Measurements from ENCODE around the gene MDK.

The MDK gene

GRCh38 chr11:46392421-46393230 lies 11.2 kb downstream of the MDK start:
- Histone ChIP-seq H3K4me3 (ENCODE audit: low read depth in 1 of 5, low read length in 5 of 5) (peak overlapping the region in 4 of 5 donors; percentile 36 to 64 (median 42)), H3K9me3 (ENCODE audit: control insufficient read depth in 5 of 5, low read length in 5 of 5) (no peaks in the 10 kb centered on the region), H3K9ac (ENCODE audit: low read length in 5 of 5) (no peak overlapping the region), H3K36me3 (ENCODE audit: control insufficient read depth in 5 of 5, insufficient read depth in 5 of 5, low read length in 5 of 5) (peaks cover 0 to 18% (median 18%) of the 10 kb centered on the region in 5 donors), H3K27me3 (ENCODE audit: control insufficient read depth in 5 of 5, insufficient read depth in 4 of 5, low read length in 5 of 5) (peaks cover 22 to 34% (median 29%) of the 10 kb centered on the region in 5 donors), H3K4me1 (ENCODE audit: control insufficient read depth in 5 of 5, insufficient read depth in 5 of 5, low read length in 5 of 5) (peaks cover 0 to 42% (median 35%) of the 10 kb centered on the region in 5 donors), H3K27ac (ENCODE audit: low read depth, low read length) (no peak overlapping the region)

GRCh38 chr11:46393231-46393616 lies 11.8 kb downstream of the MDK start:
- Histone ChIP-seq H3K36me3 (ENCODE audit: control insufficient read depth in 5 of 5, insufficient read depth in 5 of 5, low read length in 5 of 5) (peaks cover 0 to 24% (median 23%) of the 10 kb centered on the region in 5 donors), H3K4me1 (ENCODE audit: control insufficient read depth in 5 of 5, insufficient read depth in 5 of 5, low read length in 5 of 5) (peaks cover 0 to 42% (median 35%) of the 10 kb centered on the region in 5 donors), H3K27me3 (ENCODE audit: control insufficient read depth in 5 of 5, insufficient read depth in 4 of 5, low read length in 5 of 5) (peaks cover 16 to 28% (median 23%) of the 10 kb centered on the region in 5 donors), H3K4me3 (ENCODE audit: low read depth in 1 of 5, low read length in 5 of 5) (peak overlapping the region in 1 of 5 donors; percentile 64), H3K27ac (ENCODE audit: low read depth, low read length) (no peak overlapping the region), H3K9ac (ENCODE audit: low read length in 5 of 5) (no peak overlapping the region), H3K9me3 (ENCODE audit: control insufficient read depth in 5 of 5, low read length in 5 of 5) (no peaks in the 10 kb centered on the region)

DNA sequence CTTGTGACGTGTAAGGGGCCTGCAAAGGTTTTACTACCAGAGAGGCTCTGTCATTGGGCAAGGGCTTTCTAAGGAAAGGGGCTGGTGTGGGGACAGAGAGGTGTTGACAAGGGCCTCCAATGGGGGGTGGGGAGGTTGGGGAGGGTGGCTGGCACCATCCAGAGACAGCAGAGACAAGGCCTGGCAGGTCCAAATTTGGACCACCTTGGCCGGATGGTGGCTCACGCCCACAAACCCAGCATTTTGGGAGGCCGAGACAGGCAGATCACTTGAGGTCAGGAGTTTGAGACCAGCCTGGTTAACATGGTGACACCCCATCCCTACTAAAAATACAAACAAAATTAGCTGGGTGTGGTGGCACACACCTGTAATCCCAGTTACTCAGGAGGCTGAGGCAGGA lies 12.3 kb downstream of the MDK start:
- no peaks in the 10 kb centered on the region for H3K9me3 ChIP-seq (ENCODE audit: control insufficient read depth in 5 of 5, low read length in 5 of 5)
- no peak overlapping the region for H3K4me3 ChIP-seq (ENCODE audit: low read depth in 1 of 5, low read length in 5 of 5)
- H3K27ac ChIP-seq (ENCODE audit: low read depth, low read length) = no peak overlapping the region
- H3K27me3 ChIP-seq (ENCODE audit: control insufficient read depth in 5 of 5, insufficient read depth in 4 of 5, low read length in 5 of 5) = peaks cover 16 to 22% (median 18%) of the 10 kb centered on the region in 5 donors
- H3K9ac ChIP-seq (ENCODE audit: low read length in 5 of 5) = no peak overlapping the region
- peaks cover 0 to 42% (median 35%) of the 10 kb centered on the region in 5 donors for H3K4me1 ChIP-seq (ENCODE audit: control insufficient read depth in 5 of 5, insufficient read depth in 5 of 5, low read length in 5 of 5)
- peaks cover 0 to 26% (median 23%) of the 10 kb centered on the region in 5 donors for H3K36me3 ChIP-seq (ENCODE audit: control insufficient read depth in 5 of 5, insufficient read depth in 5 of 5, low read length in 5 of 5)

GRCh38 chr11:46397526-46397925 lies 16.1 kb downstream of the MDK start:
- Histone ChIP-seq H3K27me3 (ENCODE audit: control insufficient read depth in 5 of 5, insufficient read depth in 4 of 5, low read length in 5 of 5) (no peaks in the 10 kb centered on the region), H3K4me1 (ENCODE audit: control insufficient read depth in 5 of 5, insufficient read depth in 5 of 5, low read length in 5 of 5) (peaks cover 2 to 12% (median 8%) of the 10 kb centered on the region in 5 donors), H3K9me3 (ENCODE audit: control insufficient read depth in 5 of 5, low read length in 5 of 5) (no peaks in the 10 kb centered on the region), H3K27ac (ENCODE audit: low read depth, low read length) (no peak overlapping the region), H3K9ac (ENCODE audit: low read length in 5 of 5) (no peak overlapping the region), H3K36me3 (ENCODE audit: control insufficient read depth in 5 of 5, insufficient read depth in 5 of 5, low read length in 5 of 5) (peaks cover 0 to 41% (median 28%) of the 10 kb centered on the region in 5 donors), H3K4me3 (ENCODE audit: low read depth in 1 of 5, low read length in 5 of 5) (no peak overlapping the region)

DNA sequence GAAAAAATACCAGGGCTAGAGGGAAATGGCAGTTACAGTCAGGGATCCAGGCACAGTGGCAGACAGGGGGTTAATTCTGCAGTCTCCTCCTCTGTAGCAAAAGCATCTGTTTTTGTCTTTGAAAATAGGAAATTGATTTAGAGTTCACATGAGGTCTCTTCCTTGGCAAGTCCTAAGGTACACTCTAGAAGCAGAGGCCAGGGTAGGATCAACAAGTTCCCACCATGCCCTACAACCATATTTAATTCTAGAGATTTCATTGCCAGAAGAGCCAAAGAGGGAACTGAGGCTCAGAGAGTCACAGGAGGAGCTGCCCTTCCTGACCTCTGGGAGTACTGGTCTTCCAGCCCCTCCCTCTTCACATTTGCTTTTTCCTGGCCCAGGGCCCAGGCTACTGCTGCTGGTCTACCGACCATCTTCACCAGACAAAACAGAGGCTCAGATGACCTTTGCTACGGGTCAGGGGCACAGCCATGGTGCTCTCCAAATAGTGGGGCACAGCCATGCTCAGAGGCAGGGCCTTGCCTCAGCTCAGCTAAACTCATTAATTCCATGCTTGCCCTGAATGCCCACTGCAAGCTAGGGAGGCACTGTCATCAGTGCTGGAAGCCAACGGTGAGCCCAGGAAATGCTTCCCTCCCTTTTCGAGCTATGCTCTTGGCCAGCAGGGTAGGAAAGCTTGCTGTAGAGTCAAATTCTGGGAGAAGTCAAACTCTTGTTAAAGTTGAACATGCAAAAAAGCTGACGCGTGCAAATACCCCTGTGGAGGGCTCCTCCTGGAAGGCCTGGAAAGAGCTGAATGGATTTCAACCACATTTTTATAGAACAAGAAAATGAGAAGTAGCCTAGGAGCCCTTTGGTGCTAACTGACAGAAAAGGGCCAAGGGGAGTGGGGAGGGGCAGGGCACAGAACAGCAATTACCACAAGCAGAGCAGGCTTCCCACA lies 21.8 kb downstream of the MDK start:
- Histone ChIP-seq H3K27me3 (ENCODE audit: control insufficient read depth in 5 of 5, insufficient read depth in 4 of 5, low read length in 5 of 5) (no peaks in the 10 kb centered on the region), H3K9ac (ENCODE audit: low read length in 5 of 5) (no peak overlapping the region), H3K9me3 (ENCODE audit: control insufficient read depth in 5 of 5, low read length in 5 of 5) (no peaks in the 10 kb centered on the region), H3K4me3 (ENCODE audit: low read depth in 1 of 5, low read length in 5 of 5) (no peak overlapping the region), H3K4me1 (ENCODE audit: control insufficient read depth in 5 of 5, insufficient read depth in 5 of 5, low read length in 5 of 5) (peaks cover 10 to 29% (median 28%) of the 10 kb centered on the region in 5 donors), H3K36me3 (ENCODE audit: control insufficient read depth in 5 of 5, insufficient read depth in 5 of 5, low read length in 5 of 5) (peaks cover 0 to 47% (median 21%) of the 10 kb centered on the region in 5 donors), H3K27ac (ENCODE audit: low read depth, low read length) (no peak overlapping the region)

- Histone ChIP-seq H3K9ac (ENCODE audit: low read length in 5 of 5) (no peak overlapping the region), H3K4me3 (ENCODE audit: low read depth in 1 of 5, low read length in 5 of 5) (no peak overlapping the region), H3K9me3 (ENCODE audit: control insufficient read depth in 5 of 5, low read length in 5 of 5) (no peaks in the 10 kb centered on the region), H3K4me1 (ENCODE audit: control insufficient read depth in 5 of 5, insufficient read depth in 5 of 5, low read length in 5 of 5) (peaks cover 10 to 29% (median 28%) of the 10 kb centered on the region in 5 donors), H3K27ac (ENCODE audit: low read depth, low read length) (no peak overlapping the region), H3K27me3 (ENCODE audit: control insufficient read depth in 5 of 5, insufficient read depth in 4 of 5, low read length in 5 of 5) (no peaks in the 10 kb centered on the region), H3K36me3 (ENCODE audit: control insufficient read depth in 5 of 5, insufficient read depth in 5 of 5, low read length in 5 of 5) (peaks cover 0 to 58% (median 30%) of the 10 kb centered on the region in 5 donors)
Observed at GRCh38 chr11:46404476-46405017, 23.1 kb downstream of the MDK start.

GRCh38 chr11:46407635-46408034 lies 26.2 kb downstream of the MDK start:
- Histone ChIP-seq H3K4me3 (ENCODE audit: low read depth in 1 of 5, low read length in 5 of 5) (no peak overlapping the region), H3K36me3 (ENCODE audit: control insufficient read depth in 5 of 5, insufficient read depth in 5 of 5, low read length in 5 of 5) (peaks cover 0 to 53% (median 37%) of the 10 kb centered on the region in 5 donors), H3K4me1 (ENCODE audit: control insufficient read depth in 5 of 5, insufficient read depth in 5 of 5, low read length in 5 of 5) (peaks cover 8 to 26% (median 21%) of the 10 kb centered on the region in 5 donors), H3K27me3 (ENCODE audit: control insufficient read depth in 5 of 5, insufficient read depth in 4 of 5, low read length in 5 of 5) (no peaks in the 10 kb centered on the region), H3K27ac (ENCODE audit: low read depth, low read length) (no peak overlapping the region), H3K9me3 (ENCODE audit: control insufficient read depth in 5 of 5, low read length in 5 of 5) (no peaks in the 10 kb centered on the region), H3K9ac (ENCODE audit: low read length in 5 of 5) (no peak overlapping the region)

DNA sequence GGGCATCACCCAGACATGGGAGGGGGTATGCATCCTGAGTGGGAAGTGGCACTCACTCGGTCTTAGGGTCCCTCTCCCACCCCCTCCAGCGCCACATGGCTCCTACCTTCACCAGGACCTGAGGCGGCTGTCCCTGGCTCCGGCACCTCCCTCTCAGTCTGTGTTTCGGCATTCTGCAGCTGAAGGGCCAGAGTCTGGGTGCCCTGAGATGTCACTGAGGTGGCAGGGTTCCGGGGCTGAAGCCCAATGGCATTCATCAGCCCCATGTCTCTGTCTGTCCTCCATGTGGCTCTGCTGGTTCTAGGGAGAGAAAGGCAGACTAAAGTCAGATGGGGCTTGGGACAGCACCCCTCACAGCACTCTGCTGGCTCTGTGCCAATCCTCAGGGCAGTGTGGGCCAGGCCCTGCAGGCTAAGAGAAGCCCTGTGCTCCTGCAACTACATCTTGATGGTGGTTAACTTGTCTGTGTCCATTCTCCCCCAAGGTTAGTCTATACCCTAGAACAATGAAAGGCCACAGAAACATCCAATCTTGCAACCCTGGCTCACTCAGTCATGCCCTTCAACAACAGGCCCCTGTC lies 27.0 kb downstream of the MDK start:
- Histone ChIP-seq H3K27me3 (ENCODE audit: control insufficient read depth in 5 of 5, insufficient read depth in 4 of 5, low read length in 5 of 5) (no peaks in the 10 kb centered on the region), H3K36me3 (ENCODE audit: control insufficient read depth in 5 of 5, insufficient read depth in 5 of 5, low read length in 5 of 5) (peaks cover 0 to 59% (median 43%) of the 10 kb centered on the region in 5 donors), H3K9ac (ENCODE audit: low read length in 5 of 5) (no peak overlapping the region), H3K9me3 (ENCODE audit: control insufficient read depth in 5 of 5, low read length in 5 of 5) (no peaks in the 10 kb centered on the region), H3K27ac (ENCODE audit: low read depth, low read length) (no peak overlapping the region), H3K4me3 (ENCODE audit: low read depth in 1 of 5, low read length in 5 of 5) (no peak overlapping the region), H3K4me1 (ENCODE audit: control insufficient read depth in 5 of 5, insufficient read depth in 5 of 5, low read length in 5 of 5) (peaks cover 3 to 17% (median 13%) of the 10 kb centered on the region in 5 donors)

DNA sequence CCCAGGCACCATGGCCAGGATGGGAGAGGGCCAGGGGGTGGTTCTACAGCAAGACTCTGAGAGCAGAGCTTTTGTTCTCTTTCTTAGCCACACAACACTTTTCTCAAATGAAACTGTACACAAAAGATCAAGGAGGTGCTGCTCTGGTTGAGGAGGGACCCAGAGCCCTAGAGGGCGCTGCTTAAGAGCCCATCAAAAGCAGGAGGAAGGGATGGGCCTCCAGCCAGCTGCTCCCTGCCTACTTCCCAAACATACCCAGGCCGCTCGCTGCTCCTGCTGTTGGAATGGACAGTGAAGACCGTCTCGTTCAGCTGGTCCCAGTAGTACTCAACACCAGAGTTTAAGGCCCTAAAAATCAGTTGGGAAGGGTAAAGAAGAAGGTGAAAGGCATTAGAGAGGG lies 28.6 kb downstream of the MDK start:
- H3K36me3 ChIP-seq (ENCODE audit: control insufficient read depth in 5 of 5, insufficient read depth in 5 of 5, low read length in 5 of 5) = peaks cover 0 to 64% (median 54%) of the 10 kb centered on the region in 5 donors
- H3K27ac ChIP-seq (ENCODE audit: low read depth, low read length) = no peak overlapping the region
- H3K9ac ChIP-seq (ENCODE audit: low read length in 5 of 5) = no peak overlapping the region
- no peaks in the 10 kb centered on the region for H3K9me3 ChIP-seq (ENCODE audit: control insufficient read depth in 5 of 5, low read length in 5 of 5)
- no peaks in the 10 kb centered on the region for H3K27me3 ChIP-seq (ENCODE audit: control insufficient read depth in 5 of 5, insufficient read depth in 4 of 5, low read length in 5 of 5)
- peaks cover 2 to 7% (median 2%) of the 10 kb centered on the region in 5 donors for H3K4me1 ChIP-seq (ENCODE audit: control insufficient read depth in 5 of 5, insufficient read depth in 5 of 5, low read length in 5 of 5)
- H3K4me3 ChIP-seq (ENCODE audit: low read depth in 1 of 5, low read length in 5 of 5) = no peak overlapping the region
